CD4-positive, CD25-positive, alpha-beta regulatory T cell (primary cell): Measurements from ENCODE around the gene PRKCB. TPM values are rescaled to one million over a fixed set of nuclear protein-coding genes. Genes with fewer than 3 reads are reported as not detected.
A peak's percentile ranks its signal among the peaks of the same experiment; 100 is the strongest.

Source experiments
- ATAC-seq, 2 donors: fragments of 150-1000 bp; cut with Tn5 transposase; one replicate each; pipeline ENCODE4 v1.10.0; 2021; ENCODE audit warnings: low read depth in 2 of 2, moderate number of reproducible peaks in 2 of 2, moderate library complexity in 1 of 2
- DNase-seq, 3 donors: peaks; one replicate each; pipeline versions ENCODE4 v3.0.0 to v3.0.0-alpha.2; 2012 to 2022; ENCODE audit warnings: mixed read lengths in 1 of 3
- H3K27ac ChIP-seq: one replicate; pipeline ENCODE4 v1.7.0; 2013; ENCODE audit warnings: mild to moderate bottlenecking, low read length; ENCODE audit not compliant: insufficient read depth, poor library complexity, severe bottlenecking
- H3K27me3 ChIP-seq: one replicate; pipeline ENCODE4 v1.7.0; 2013; ENCODE audit warnings: low read length; ENCODE audit not compliant: control insufficient read depth, insufficient read depth
- H3K36me3 ChIP-seq: one replicate; pipeline ENCODE4 v1.7.0; 2013; ENCODE audit warnings: mild to moderate bottlenecking, low read length, moderate library complexity; ENCODE audit not compliant: control insufficient read depth, insufficient read depth
- H3K4me1 ChIP-seq: 2 replicates; pipeline ENCODE4 v1.7.0; 2013; ENCODE audit warnings: mild to moderate bottlenecking, low read length; ENCODE audit not compliant: insufficient read depth, control insufficient read depth, poor library complexity, severe bottlenecking
- H3K4me3 ChIP-seq: one replicate; pipeline ENCODE4 v1.7.0; 2013; ENCODE audit warnings: low read depth, mild to moderate bottlenecking, low read length, moderate library complexity
- H3K9me3 ChIP-seq, 2 experiments: 1 replicate in 1 of 2; 2 replicates in 1 of 2; pipeline ENCODE4 v1.7.0; 2013; ENCODE audit warnings: low read length in 2 of 2, mild to moderate bottlenecking in 1 of 2, moderate library complexity in 1 of 2; ENCODE audit not compliant: control insufficient read depth in 2 of 2
- H3K27ac Mint-ChIP-seq, 3 donors: one replicate each; pipeline ENCODE4 v1.8.0; 2020 to 2022; ENCODE audit warnings: mild to moderate bottlenecking in 3 of 3, mixed read lengths in 3 of 3, moderate library complexity in 2 of 3
- H3K27me3 Mint-ChIP-seq: one replicate; pipeline ENCODE4 v1.8.0; 2022; ENCODE audit warnings: mild to moderate bottlenecking, mixed read lengths
- H3K36me3 Mint-ChIP-seq: one replicate; pipeline ENCODE4 v1.8.0; 2020; ENCODE audit warnings: mixed read lengths
- H3K4me1 Mint-ChIP-seq, 4 donors: one replicate each; pipeline ENCODE4 v1.8.0; 2020 to 2022; ENCODE audit warnings: mixed read lengths in 4 of 4, mild to moderate bottlenecking in 1 of 4
- H3K4me3 Mint-ChIP-seq, 4 donors: one replicate each; pipeline ENCODE4 v1.8.0; 2020 to 2022; ENCODE audit warnings: mild to moderate bottlenecking in 4 of 4, mixed read lengths in 4 of 4, moderate library complexity in 3 of 4
- H3K9me3 Mint-ChIP-seq, 7 donors: one replicate each; pipeline ENCODE4 v1.8.0; 2020 to 2022; ENCODE audit warnings: mixed read lengths in 7 of 7, mild to moderate bottlenecking in 3 of 7, moderate library complexity in 2 of 7
- polyA plus RNA-seq, 4 donors: library from polyadenylated mRNA; unstranded; fragments of 300-500 nt; fragmentation: Illumina TruSeq; gene quantifications; one replicate each; pipeline ENCODE4 v1.2.3, GENCODE V29; 2021
- total RNA-seq: library from RNA; stranded (reverse); gene quantifications from one replicate; pipeline ENCODE4 v1.2.3, GENCODE V29; 2022

The PRKCB gene
- total and polyA plus RNA-seq, 5 donors from 2014 or later, result 37.4 to 83.1 (median 50.5) TPM

- ATAC-seq (no peak), DNase-seq (no peak)
- Histone ChIP-seq H3K4me1 (no peaks in the 10 kb centered on the region), H3K9me3 (no peaks in the 10 kb centered on the region), H3K36me3 (peaks cover 24% of the 10 kb centered on the region), H3K4me3 (no peak overlapping the region), H3K27ac (no peak overlapping the region), H3K27me3 (no peaks in the 10 kb centered on the region)
- no peaks in the 10 kb centered on the region for H3K9me3 Mint-ChIP-seq
- no peaks in the 10 kb centered on the region for H3K27me3 Mint-ChIP-seq
- peak overlapping the region in 1 of 3 donors; percentile 50 for H3K27ac Mint-ChIP-seq
- peaks cover 42% of the 10 kb centered on the region for H3K36me3 Mint-ChIP-seq
- H3K4me3 Mint-ChIP-seq, result no peak overlapping the region
- H3K4me1 Mint-ChIP-seq, result peaks cover 0 to 8% (median 5%) of the 10 kb centered on the region in 4 donors
Observed at GRCh38 chr16:24131294-24131693, 295.5 kb downstream of the PRKCB start.

- H3K27ac ChIP-seq, result no peak overlapping the region
- no peaks in the 10 kb centered on the region for H3K4me1 ChIP-seq
- peak overlapping the region in 2 of 3 donors; percentile 4 to 39 for H3K27ac Mint-ChIP-seq
- no peaks in the 10 kb centered on the region for H3K9me3 Mint-ChIP-seq
- no peak for ATAC-seq
- H3K4me1 Mint-ChIP-seq, result peaks cover 0 to 8% (median 5%) of the 10 kb centered on the region in 4 donors
- no peaks in the 10 kb centered on the region for H3K27me3 ChIP-seq
- H3K4me3 Mint-ChIP-seq, result no peak overlapping the region
- no peaks in the 10 kb centered on the region for H3K27me3 Mint-ChIP-seq
- no peaks in the 10 kb centered on the region for H3K9me3 ChIP-seq
- no peak overlapping the region for H3K4me3 ChIP-seq
- H3K36me3 ChIP-seq, result peaks cover 24% of the 10 kb centered on the region
- no peak for DNase-seq
- peaks cover 39% of the 10 kb centered on the region for H3K36me3 Mint-ChIP-seq
Observed at GRCh38 chr16:24132048-24132796, 296.4 kb downstream of the PRKCB start.

- Histone ChIP-seq H3K36me3 (peaks cover 22% of the 10 kb centered on the region), H3K27ac (no peak overlapping the region), H3K4me1 (no peaks in the 10 kb centered on the region), H3K9me3 (no peaks in the 10 kb centered on the region), H3K4me3 (no peak overlapping the region), H3K27me3 (no peaks in the 10 kb centered on the region)
- no peak for DNase-seq
- Mint-ChIP-seq H3K9me3 (no peaks in the 10 kb centered on the region), H3K27ac (peak overlapping the region in 1 of 3 donors; percentile 27), H3K4me3 (no peak overlapping the region), H3K4me1 (peaks cover under 1 to 8% (median 5%) of the 10 kb centered on the region in 4 donors), H3K27me3 (no peaks in the 10 kb centered on the region), H3K36me3 (peaks cover 34% of the 10 kb centered on the region)
- ATAC-seq, result no peak
Observed at GRCh38 chr16:24132797-24133155, 297.0 kb downstream of the PRKCB start.

- Mint-ChIP-seq H3K27ac (peak overlapping the region in 1 of 3 donors; percentile 11), H3K36me3 (peaks cover 39% of the 10 kb centered on the region), H3K27me3 (no peaks in the 10 kb centered on the region), H3K9me3 (no peaks in the 10 kb centered on the region), H3K4me3 (no peak overlapping the region), H3K4me1 (peaks cover 0 to 14% (median 9%) of the 10 kb centered on the region in 4 donors)
- ATAC-seq (no peak), DNase-seq (no peak)
- peaks cover 13% of the 10 kb centered on the region for H3K36me3 ChIP-seq
- H3K27ac ChIP-seq, result no peak overlapping the region
- no peaks in the 10 kb centered on the region for H3K9me3 ChIP-seq
- H3K27me3 ChIP-seq, result no peaks in the 10 kb centered on the region
- no peak overlapping the region for H3K4me3 ChIP-seq
- no peaks in the 10 kb centered on the region for H3K4me1 ChIP-seq
Observed at GRCh38 chr16:24135624-24136565, 300.1 kb downstream of the PRKCB start.

- Mint-ChIP-seq H3K36me3 (peaks cover 25% of the 10 kb centered on the region), H3K27me3 (no peaks in the 10 kb centered on the region), H3K9me3 (no peaks in the 10 kb centered on the region), H3K4me1 (peaks cover 0 to 10% (median 7%) of the 10 kb centered on the region in 4 donors), H3K27ac (no peak overlapping the region), H3K4me3 (peak overlapping the region in 1 of 4 donors; percentile 39)
- ATAC-seq, result no peak
- peaks cover 10% of the 10 kb centered on the region for H3K36me3 ChIP-seq
- no peaks in the 10 kb centered on the region for H3K27me3 ChIP-seq
- no peaks in the 10 kb centered on the region for H3K4me1 ChIP-seq
- DNase-seq, result no peak
- H3K4me3 ChIP-seq, result no peak overlapping the region
- H3K9me3 ChIP-seq, result no peaks in the 10 kb centered on the region
- H3K27ac ChIP-seq, result no peak overlapping the region
Observed at GRCh38 chr16:24138024-24138423, 302.2 kb downstream of the PRKCB start.

- ATAC-seq (no peak), DNase-seq (no peak)
- Histone ChIP-seq H3K36me3 (peaks cover 10% of the 10 kb centered on the region), H3K4me3 (no peak overlapping the region), H3K27ac (no peak overlapping the region), H3K27me3 (no peaks in the 10 kb centered on the region), H3K4me1 (no peaks in the 10 kb centered on the region), H3K9me3 (no peaks in the 10 kb centered on the region)
- Mint-ChIP-seq H3K27me3 (no peaks in the 10 kb centered on the region), H3K36me3 (peaks cover 22% of the 10 kb centered on the region), H3K9me3 (no peaks in the 10 kb centered on the region), H3K4me3 (no peak overlapping the region), H3K4me1 (peaks cover 0 to 10% (median 7%) of the 10 kb centered on the region in 4 donors), H3K27ac (peak overlapping the region in 2 of 3 donors; percentile 16 to 43)
Observed at GRCh38 chr16:24138575-24138974, 302.8 kb downstream of the PRKCB start.

- Mint-ChIP-seq H3K36me3 (peaks cover 26% of the 10 kb centered on the region), H3K27me3 (no peaks in the 10 kb centered on the region), H3K9me3 (no peaks in the 10 kb centered on the region), H3K27ac (peak overlapping the region in 1 of 3 donors; percentile 16), H3K4me1 (peaks cover 0 to 12% (median 7%) of the 10 kb centered on the region in 4 donors), H3K4me3 (no peak overlapping the region)
- peak; percentile 63 to 69 for ATAC-seq
- Histone ChIP-seq H3K4me3 (no peak overlapping the region), H3K4me1 (no peaks in the 10 kb centered on the region), H3K27me3 (no peaks in the 10 kb centered on the region), H3K36me3 (peaks cover 10% of the 10 kb centered on the region), H3K27ac (no peak overlapping the region), H3K9me3 (no peaks in the 10 kb centered on the region)
- peak in 1 of 3 donors; percentile 60 for DNase-seq
Observed at GRCh38 chr16:24139282-24139681, 303.5 kb downstream of the PRKCB start.
